H9 (cell line): ENCODE data around the gene BOD1L1. TPM values are rescaled to one million over a fixed set of nuclear protein-coding genes. Genes with fewer than 3 reads are reported as not detected.

Source experiments
- DNase-seq: peaks from one replicate; pipeline ENCODE4 v3.0.0-alpha.2; 2017
- H2AFZ ChIP-seq: one replicate; pipeline ENCODE4 v1.6.1; 2013; ENCODE audit warnings: mild to moderate bottlenecking, low read length, control low read depth, moderate library complexity
- H2AK5ac ChIP-seq: 2 replicates; pipeline ENCODE4 v1.6.1; 2013; ENCODE audit warnings: low read length, control low read depth, mixed read lengths; ENCODE audit not compliant: insufficient read length
- H2BK120ac ChIP-seq: one replicate; pipeline ENCODE4 v1.6.1; 2013; ENCODE audit warnings: low read depth, mild to moderate bottlenecking, low read length, control low read depth, inconsistent platforms; ENCODE audit not compliant: poor library complexity, severe bottlenecking
- H2BK12ac ChIP-seq: 2 replicates; pipeline ENCODE4 v1.6.1; 2013; ENCODE audit warnings: low read length, control low read depth, mixed read lengths, low read depth; ENCODE audit not compliant: insufficient read length
- H2BK15ac ChIP-seq: 2 replicates; pipeline ENCODE4 v1.6.1; 2013; ENCODE audit warnings: low read depth, low read length, control low read depth
- H2BK20ac ChIP-seq: one replicate; pipeline ENCODE4 v1.6.1; 2013; ENCODE audit warnings: low read depth, mild to moderate bottlenecking, low read length, control low read depth, inconsistent platforms; ENCODE audit not compliant: poor library complexity, severe bottlenecking
- H2BK5ac ChIP-seq: 2 replicates; pipeline ENCODE4 v1.6.1; 2013; ENCODE audit warnings: low read length, control low read depth, mixed read lengths; ENCODE audit not compliant: insufficient read length
- H3K14ac ChIP-seq: 2 replicates; pipeline ENCODE4 v1.6.1; 2013; ENCODE audit warnings: low read length, control low read depth; ENCODE audit not compliant: insufficient read depth
- H3K18ac ChIP-seq: 2 replicates; pipeline ENCODE4 v1.6.1; 2013; ENCODE audit warnings: low read depth, mild to moderate bottlenecking, mixed read lengths, low read length, control low read depth; ENCODE audit not compliant: insufficient read length
- H3K23ac ChIP-seq: 2 replicates; pipeline ENCODE4 v1.6.1; 2013; ENCODE audit warnings: low read length, control low read depth, mixed read lengths, low read depth; ENCODE audit not compliant: insufficient read length
- H3K23me2 ChIP-seq: 2 replicates; pipeline ENCODE4 v1.6.1; 2013; ENCODE audit warnings: low read depth, mild to moderate bottlenecking, mixed read lengths, low read length, control low read depth; ENCODE audit not compliant: insufficient read length, poor library complexity, severe bottlenecking
- H3K27ac ChIP-seq: 2 replicates; pipeline ENCODE4 v1.5.1; 2013; ENCODE audit warnings: low read length, control low read depth, mixed read lengths, low read depth; ENCODE audit not compliant: insufficient read length
- H3K27me3 ChIP-seq: 2 replicates; pipeline ENCODE4 v1.6.1; 2013; ENCODE audit warnings: low read length, control low read depth, inconsistent platforms; ENCODE audit not compliant: insufficient read depth
- H3K4ac ChIP-seq: 2 replicates; pipeline ENCODE4 v1.6.1; 2013; ENCODE audit warnings: low read depth, mild to moderate bottlenecking, control low read depth, inconsistent platforms, low read length, moderate library complexity
- H3K4me1 ChIP-seq: 2 replicates; pipeline ENCODE4 v1.6.1; 2013; ENCODE audit warnings: low read length, control low read depth, inconsistent platforms; ENCODE audit not compliant: insufficient read depth
- H3K4me2 ChIP-seq: 2 replicates; pipeline ENCODE4 v1.6.1; 2013; ENCODE audit warnings: low read length, control low read depth, mixed read lengths; ENCODE audit not compliant: insufficient read length, insufficient read depth
- H3K56ac ChIP-seq: 2 replicates; pipeline ENCODE4 v1.6.1; 2013; ENCODE audit warnings: low read depth, mild to moderate bottlenecking, mixed read lengths, low read length, control low read depth; ENCODE audit not compliant: insufficient read length
- H3K79me1 ChIP-seq: 2 replicates; pipeline ENCODE4 v1.6.1; 2013; ENCODE audit warnings: low read depth, mild to moderate bottlenecking, moderate library complexity, low read length, control low read depth, inconsistent platforms; ENCODE audit not compliant: insufficient read depth, poor library complexity, severe bottlenecking
- H3K79me2 ChIP-seq: 2 replicates; pipeline ENCODE4 v1.6.1; 2013; ENCODE audit warnings: low read length, control low read depth, inconsistent platforms; ENCODE audit not compliant: insufficient read depth
- H3K9ac ChIP-seq: 2 replicates; pipeline ENCODE4 v1.6.1; 2013; ENCODE audit warnings: low read length, control low read depth, mixed read lengths; ENCODE audit not compliant: insufficient read length; ENCODE audit errors: extremely low read depth
- H3K9me3 ChIP-seq: one replicate; pipeline ENCODE4 v1.6.1; 2013; ENCODE audit warnings: low read depth, low read length, inconsistent platforms; ENCODE audit not compliant: control insufficient read depth
- H3T11ph ChIP-seq: one replicate; pipeline ENCODE4 v1.6.1; 2013; ENCODE audit warnings: mild to moderate bottlenecking, low read length, control low read depth, inconsistent platforms
- H4K20me1 ChIP-seq: one replicate; pipeline ENCODE4 v1.6.1; 2013; ENCODE audit not compliant: control insufficient read depth, insufficient read length, insufficient read depth
- H4K5ac ChIP-seq: 2 replicates; pipeline ENCODE4 v1.6.1; 2013; ENCODE audit warnings: low read depth, mild to moderate bottlenecking, mixed read lengths, low read length, control low read depth; ENCODE audit not compliant: insufficient read length
- H4K8ac ChIP-seq: replicated peaks from 2 replicates; pipeline ENCODE4 v1.6.1; 2013; ENCODE audit warnings: low read length, control low read depth, mixed read lengths, low read depth; ENCODE audit not compliant: insufficient read length
- H4K91ac ChIP-seq: 2 replicates; pipeline ENCODE4 v1.6.1; 2013; ENCODE audit warnings: low read depth, mild to moderate bottlenecking, moderate library complexity, mixed read lengths, low read length, control low read depth; ENCODE audit not compliant: insufficient read length
- H3K27ac Mint-ChIP-seq, 3 experiments: 2 replicates in 2 of 3; 3 replicates in 1 of 3; pipeline ENCODE4 v1.8.0; 2020 to 2021; ENCODE audit warnings: mixed read lengths in 3 of 3, mild to moderate bottlenecking in 1 of 3, moderate library complexity in 1 of 3
- H3K27me3 Mint-ChIP-seq: 2 replicates; pipeline ENCODE4 v1.8.0; 2021; ENCODE audit warnings: low read depth, mild to moderate bottlenecking, moderate library complexity, mixed read lengths
- H3K36me3 Mint-ChIP-seq, 3 experiments: 2 replicates in 2 of 3; 3 replicates in 1 of 3; pipeline ENCODE4 v1.8.0; 2020 to 2021; ENCODE audit warnings: low read depth in 3 of 3, mixed read lengths in 3 of 3; ENCODE audit not compliant: insufficient read depth in 1 of 3
- H3K4me1 Mint-ChIP-seq, 2 experiments: 2 replicates each; pipeline ENCODE4 v1.8.0; 2020; ENCODE audit warnings: mixed read lengths in 2 of 2
- H3K4me3 Mint-ChIP-seq, 2 experiments: 2 replicates in 1 of 2; 3 replicates in 1 of 2; pipeline ENCODE4 v1.8.0; 2020 to 2021; ENCODE audit warnings: mild to moderate bottlenecking in 2 of 2, mixed read lengths in 2 of 2, moderate library complexity in 1 of 2
- H3K9me3 Mint-ChIP-seq, 2 experiments: 2 replicates in 1 of 2; 3 replicates in 1 of 2; pipeline ENCODE4 v1.8.0; 2020; ENCODE audit warnings: mild to moderate bottlenecking in 2 of 2, mixed read lengths in 2 of 2, moderate library complexity in 1 of 2
- WGBS: extraction: QIAGEN DNeasy Blood & Tissue Kit; methylation state at CpG from one replicate; pipeline ENCODE4 v1.1.7; 2013; ENCODE audit warnings: missing lambda C conversion rate, low lambda C conversion rate, mixed read lengths; ENCODE audit not compliant: insufficient read length; ENCODE audit errors: extremely low coverage; 5-methylcytosine and 5-hydroxymethylcytosine counted together
- total RNA-seq: library from RNA; stranded (reverse); gene quantifications from 2 replicates; pipeline ENCODE4 v1.2.1, GENCODE V29; 2021
- TF ChIP-seq, protein P1 (sequence below): fragments of 200-600 bp; sonication (generic); conservative IDR thresholded peaks from 3 replicates; pipeline ENCODE4 v1.8.0; 2021; ENCODE audit warnings: antibody characterized with exemption, mild to moderate bottlenecking

BOD1L1 gene
- total RNA-seq, 1 experiment from 2014 or later = 37.8 TPM

GRCh38 chr4:13659341-13660070, 32.0 kb upstream of the BOD1L1 start:
- Mint-ChIP-seq H3K36me3 (no peaks in the 10 kb centered on the region), H3K4me3 (no peak overlapping the region), H3K27me3 (peaks cover 5% of the 10 kb centered on the region; the same call in 1 of the 2 replicates), H3K4me1 (peaks cover 14 to 17% of the 10 kb centered on the region in 2 experiments), H3K9me3 (peaks cover 0 to 3% of the 10 kb centered on the region in 2 experiments; a peak in 2 of 5 replicates), H3K27ac (no peak overlapping the region)
- TF ChIP-seq, protein P1, sequence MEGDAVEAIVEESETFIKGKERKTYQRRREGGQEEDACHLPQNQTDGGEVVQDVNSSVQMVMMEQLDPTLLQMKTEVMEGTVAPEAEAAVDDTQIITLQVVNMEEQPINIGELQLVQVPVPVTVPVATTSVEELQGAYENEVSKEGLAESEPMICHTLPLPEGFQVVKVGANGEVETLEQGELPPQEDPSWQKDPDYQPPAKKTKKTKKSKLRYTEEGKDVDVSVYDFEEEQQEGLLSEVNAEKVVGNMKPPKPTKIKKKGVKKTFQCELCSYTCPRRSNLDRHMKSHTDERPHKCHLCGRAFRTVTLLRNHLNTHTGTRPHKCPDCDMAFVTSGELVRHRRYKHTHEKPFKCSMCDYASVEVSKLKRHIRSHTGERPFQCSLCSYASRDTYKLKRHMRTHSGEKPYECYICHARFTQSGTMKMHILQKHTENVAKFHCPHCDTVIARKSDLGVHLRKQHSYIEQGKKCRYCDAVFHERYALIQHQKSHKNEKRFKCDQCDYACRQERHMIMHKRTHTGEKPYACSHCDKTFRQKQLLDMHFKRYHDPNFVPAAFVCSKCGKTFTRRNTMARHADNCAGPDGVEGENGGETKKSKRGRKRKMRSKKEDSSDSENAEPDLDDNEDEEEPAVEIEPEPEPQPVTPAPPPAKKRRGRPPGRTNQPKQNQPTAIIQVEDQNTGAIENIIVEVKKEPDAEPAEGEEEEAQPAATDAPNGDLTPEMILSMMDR = no peak
- Histone ChIP-seq H3K4ac (no peak overlapping the region), H3K23me2 (no peaks in the 10 kb centered on the region), H3K27me3 (no peaks in the 10 kb centered on the region), H2BK15ac (no peak overlapping the region), H2AFZ (no peak overlapping the region), H3K18ac (no peak overlapping the region), H3K4me1 (no peaks in the 10 kb centered on the region; the same call in 1 of the 2 replicates), H3K79me2 (no peaks in the 10 kb centered on the region), H2AK5ac (no peak overlapping the region), H3K9me3 (no peaks in the 10 kb centered on the region), H4K91ac (no peak overlapping the region), H3K56ac (no peak overlapping the region), H4K8ac (no peak overlapping the region), H3K4me2 (no peak overlapping the region), H3K27ac (no peak overlapping the region), H4K20me1 (no peaks in the 10 kb centered on the region), H2BK5ac (no peak overlapping the region), H3T11ph (no peak overlapping the region), H3K14ac (no peak overlapping the region), H3K79me1 (no peaks in the 10 kb centered on the region), H3K23ac (no peak overlapping the region), H4K5ac (no peak overlapping the region), H2BK12ac (no peak overlapping the region), H2BK120ac (no peak overlapping the region), H3K9ac (no peak overlapping the region), H2BK20ac (no peak overlapping the region)
- no peak for DNase-seq
- WGBS = no CpG with 5 or more reads among the region's 6 CpGs
